ENCODE data around the gene PDS5A.
A peak's percentile ranks its signal among the peaks of the same experiment; 100 is the strongest.
"Not testable (repeated sequence)": the region's sequence is repeated elsewhere in the genome, so short reads cannot be mapped to it uniquely, and the experiment has no call there.

Gene PDS5A

DNA sequence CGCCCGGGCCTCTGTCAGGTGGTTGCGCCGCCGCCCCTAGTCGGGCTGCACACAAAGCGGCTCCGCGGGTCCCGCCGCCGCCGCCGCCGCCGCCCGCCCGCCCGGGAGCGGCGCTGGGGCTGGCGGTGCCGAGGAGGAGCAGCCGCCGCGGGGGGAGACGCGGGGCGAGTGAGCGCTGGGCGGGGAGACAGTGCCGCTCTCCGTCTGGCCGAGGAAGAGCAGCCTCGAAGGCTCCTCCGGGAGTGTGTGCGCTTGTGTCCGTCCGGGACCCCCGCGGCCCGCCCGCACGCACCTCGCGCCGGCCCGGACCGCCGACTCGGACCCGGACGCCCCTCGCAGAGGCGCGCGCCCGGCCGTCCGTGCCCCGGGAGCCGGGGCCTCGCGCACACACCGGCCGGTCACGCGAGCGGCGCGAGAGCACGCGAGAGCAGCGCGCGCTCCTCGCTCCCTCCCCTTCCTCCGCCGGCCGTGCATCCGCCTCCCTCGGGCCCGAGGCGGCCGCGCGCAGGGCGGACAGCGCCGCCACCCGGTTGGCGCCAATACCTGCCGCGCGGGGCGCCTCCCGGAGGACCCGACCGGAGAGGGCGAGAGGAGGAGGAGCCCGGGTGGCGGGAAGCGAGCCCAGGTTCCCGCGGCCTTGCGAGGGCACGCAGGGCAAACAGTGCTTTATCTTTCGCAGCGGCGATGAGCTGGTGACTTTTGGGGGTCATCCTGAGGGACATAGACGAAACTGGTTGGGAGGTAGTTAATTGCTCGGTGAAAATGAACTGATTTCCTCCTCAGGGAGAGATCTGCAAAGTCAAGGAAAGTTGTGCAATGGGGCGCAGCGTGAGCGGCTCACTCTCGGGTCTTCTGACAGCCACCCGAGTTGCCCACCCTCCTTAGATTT, at the start of gene PDS5A:
TSS of gene PDS5A (minus strand) at position 423 of the 889 bp plus-strand sequence. CDS start 1,334 bp downstream, outside the sequence.
- peak; percentile 88 for DNase-seq (ENCODE audit: low spot score)

GRCh38 chr4:40024049-40024448, 46.3 kb upstream of the PDS5A start:
- not testable (repeated sequence) for DNase-seq (ENCODE audit: low spot score)

- DNase-seq (ENCODE audit: low spot score), result not testable (repeated sequence)
Observed at GRCh38 chr4:40021116-40021515, 43.4 kb upstream of the PDS5A start.

- no peak for DNase-seq (ENCODE audit: low spot score)
Observed at GRCh38 chr4:40020221-40020620, 42.5 kb upstream of the PDS5A start.

DNA sequence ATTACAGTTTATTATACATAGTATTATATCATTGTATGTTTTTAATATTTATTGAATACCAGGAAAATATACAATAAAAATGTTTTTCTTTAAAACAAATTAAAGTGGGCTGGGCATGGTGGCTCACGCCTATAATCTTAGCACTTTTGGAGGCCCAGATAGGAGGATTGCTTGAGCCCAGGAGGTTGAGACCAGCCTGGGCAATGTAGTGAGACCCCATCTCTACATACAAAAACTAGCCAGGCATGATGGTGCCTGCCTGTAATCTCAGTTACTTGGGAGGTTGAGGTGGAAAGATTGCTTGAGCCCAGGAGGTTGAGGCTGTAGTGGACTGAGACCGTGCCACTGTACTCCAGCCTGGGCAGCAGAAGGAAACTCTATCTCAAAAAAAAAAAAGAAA, 38.3 kb upstream of the PDS5A start:
- no peak for DNase-seq (ENCODE audit: low spot score)

GRCh38 chr4:40003986-40004385, 26.3 kb upstream of the PDS5A start:
- no peak for DNase-seq (ENCODE audit: low spot score)

GRCh38 chr4:40000711-40001110, 23.0 kb upstream of the PDS5A start:
- DNase-seq (ENCODE audit: low spot score), result no peak

GRCh38 chr4:39998659-39999345, 21.1 kb upstream of the PDS5A start:
- no peak for DNase-seq (ENCODE audit: low spot score)

DNA sequence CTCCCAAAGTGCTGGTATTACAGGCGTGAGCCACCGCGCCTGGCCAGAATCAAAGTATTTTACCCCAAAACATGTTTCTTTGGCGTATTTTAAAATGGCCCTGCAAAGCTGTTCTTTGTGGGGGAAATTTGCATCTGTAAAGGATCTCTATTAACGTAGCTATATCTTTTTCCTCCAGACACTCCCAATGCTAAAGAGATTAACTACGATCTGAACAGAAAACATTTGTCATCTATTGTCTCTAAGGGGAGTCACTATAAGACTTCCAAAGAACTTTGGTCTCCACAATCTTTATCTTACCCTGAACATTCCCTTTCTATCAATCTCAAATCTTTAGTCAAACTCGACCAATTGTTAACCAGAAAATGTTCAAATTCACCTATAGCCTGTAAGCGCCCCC, 19.1 kb upstream of the PDS5A start:
- DNase-seq (ENCODE audit: low spot score), result no peak

- no peak for DNase-seq (ENCODE audit: low spot score)
Observed at GRCh38 chr4:39994406-39994805, 16.7 kb upstream of the PDS5A start.

DNA sequence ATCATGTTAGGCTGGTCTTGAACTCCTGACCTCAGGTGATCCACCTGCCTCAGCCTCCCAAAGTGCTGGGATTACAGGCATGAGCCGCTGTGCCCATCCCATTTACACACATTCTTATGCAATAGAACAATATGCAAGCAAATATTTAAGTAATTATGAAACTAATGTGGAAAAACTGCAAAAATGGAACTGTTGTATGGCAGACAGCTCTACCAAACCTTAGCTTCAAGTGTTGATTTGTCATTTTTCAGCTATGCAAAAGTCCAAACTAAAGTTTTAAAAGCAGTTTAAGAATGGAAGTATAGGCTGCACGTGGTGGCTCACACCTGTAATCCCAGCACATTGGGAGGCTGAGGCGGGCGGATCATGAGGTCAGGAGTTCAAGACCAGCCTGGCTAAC, 11.7 kb upstream of the PDS5A start:
- not testable (repeated sequence) for DNase-seq (ENCODE audit: low spot score)

- DNase-seq (ENCODE audit: low spot score), result no peak
Observed at GRCh38 chr4:39987485-39987884, 9.8 kb upstream of the PDS5A start.

DNA sequence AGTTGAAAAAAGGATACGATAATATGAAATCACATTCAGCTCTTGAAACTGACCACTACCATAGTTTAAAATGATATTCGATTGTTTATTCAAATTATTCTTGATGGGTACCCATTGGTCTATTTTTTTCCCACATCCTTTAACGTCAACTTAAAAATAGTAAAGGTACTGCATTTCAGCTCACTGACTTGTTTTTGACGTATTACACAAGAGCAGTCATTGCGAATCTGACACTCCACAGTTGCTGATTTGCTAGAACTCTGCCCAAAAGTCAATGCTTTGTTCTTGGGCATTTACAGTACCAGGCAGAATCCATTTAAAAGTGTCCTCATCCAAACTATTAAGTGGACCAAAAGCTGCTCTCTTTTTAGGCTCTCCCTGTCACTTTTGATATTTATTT, 1.2 kb upstream of the PDS5A start:
- no peak for DNase-seq (ENCODE audit: low spot score)

GRCh38 chr4:39978378-39978775, 666 bp upstream of the PDS5A start:
- no peak for DNase-seq (ENCODE audit: low spot score)

DNA sequence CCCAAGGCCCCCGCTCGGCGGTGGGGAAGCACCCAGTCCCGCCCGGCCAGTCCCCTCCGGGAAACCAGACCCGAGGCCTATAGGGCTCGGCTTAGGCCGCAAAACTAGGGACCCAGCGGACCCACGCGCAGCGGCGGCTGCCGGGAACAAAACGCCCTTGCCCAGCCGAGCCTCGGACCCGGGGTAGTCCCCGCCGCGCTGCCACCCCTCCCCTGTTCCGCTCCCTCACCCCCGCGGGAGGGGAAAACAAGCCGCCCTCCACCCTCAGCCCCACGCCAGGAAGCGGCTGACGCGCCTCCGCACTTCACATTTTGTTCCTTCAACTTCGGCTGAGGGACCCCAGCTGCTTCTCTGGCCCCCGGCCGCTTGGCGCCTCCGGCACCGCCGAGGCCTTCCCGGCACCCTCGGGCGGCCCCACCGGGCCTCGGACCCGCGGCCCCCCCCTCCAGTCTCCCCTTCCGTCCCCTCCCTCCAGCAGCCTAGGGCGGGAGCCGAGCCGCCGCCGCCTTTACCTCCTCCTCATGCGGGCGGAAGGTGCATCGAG, 694 bp downstream of the PDS5A start:
- DNase-seq (ENCODE audit: low spot score), result peak; percentile 40

- DNase-seq (ENCODE audit: low spot score), result peak; percentile 66
Observed at GRCh38 chr4:39976141-39976944, 1.4 kb downstream of the PDS5A start.

DNA sequence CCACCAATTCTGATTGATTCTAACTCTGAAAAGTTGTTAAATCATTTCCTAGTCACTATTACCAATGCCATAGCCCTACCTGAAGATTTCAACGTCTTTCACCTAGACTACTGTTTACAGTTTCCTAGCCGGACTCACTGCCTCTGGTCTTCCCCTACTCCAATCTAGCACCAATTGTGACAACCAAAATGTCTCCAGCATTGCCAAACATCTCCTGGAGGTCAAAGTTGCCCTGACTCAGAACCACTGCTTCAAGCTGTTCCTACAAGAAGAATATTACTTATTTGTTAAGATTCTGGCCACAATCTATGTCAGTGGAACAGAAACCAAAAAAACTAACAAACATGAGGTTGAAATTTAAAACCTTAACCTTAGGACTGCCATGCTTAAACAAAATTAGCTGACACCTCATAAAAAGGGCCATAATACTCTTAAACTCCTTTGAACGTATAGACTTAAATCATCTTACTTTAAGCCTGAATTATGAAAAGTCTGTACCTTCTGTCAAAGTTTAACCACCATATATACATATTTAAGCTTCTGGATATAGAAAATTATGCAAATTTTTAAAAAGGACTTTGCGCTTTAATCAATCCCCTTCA, 2.1 kb downstream of the PDS5A start:
- no peak for DNase-seq (ENCODE audit: low spot score)

DNA sequence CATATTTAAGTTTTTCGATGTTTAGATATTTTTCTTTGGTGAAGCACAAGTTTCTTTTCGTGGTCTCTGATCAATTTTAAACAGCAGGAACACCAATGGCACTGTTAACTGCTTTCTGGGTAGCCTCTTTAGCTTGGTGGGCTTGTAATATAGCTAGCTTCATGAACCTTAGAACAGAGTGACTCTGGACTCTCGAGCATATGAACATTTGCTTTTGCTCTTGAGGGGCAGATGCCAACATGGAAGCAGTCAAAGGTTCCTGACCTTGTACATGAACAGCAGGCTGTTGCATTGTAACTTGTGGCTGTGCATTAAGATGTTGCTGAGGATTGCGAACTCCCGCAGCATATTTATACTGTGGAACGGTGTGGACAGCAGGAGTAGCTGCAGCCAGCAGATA, 4.7 kb downstream of the PDS5A start:
- not testable (repeated sequence) for DNase-seq (ENCODE audit: low spot score)

DNA sequence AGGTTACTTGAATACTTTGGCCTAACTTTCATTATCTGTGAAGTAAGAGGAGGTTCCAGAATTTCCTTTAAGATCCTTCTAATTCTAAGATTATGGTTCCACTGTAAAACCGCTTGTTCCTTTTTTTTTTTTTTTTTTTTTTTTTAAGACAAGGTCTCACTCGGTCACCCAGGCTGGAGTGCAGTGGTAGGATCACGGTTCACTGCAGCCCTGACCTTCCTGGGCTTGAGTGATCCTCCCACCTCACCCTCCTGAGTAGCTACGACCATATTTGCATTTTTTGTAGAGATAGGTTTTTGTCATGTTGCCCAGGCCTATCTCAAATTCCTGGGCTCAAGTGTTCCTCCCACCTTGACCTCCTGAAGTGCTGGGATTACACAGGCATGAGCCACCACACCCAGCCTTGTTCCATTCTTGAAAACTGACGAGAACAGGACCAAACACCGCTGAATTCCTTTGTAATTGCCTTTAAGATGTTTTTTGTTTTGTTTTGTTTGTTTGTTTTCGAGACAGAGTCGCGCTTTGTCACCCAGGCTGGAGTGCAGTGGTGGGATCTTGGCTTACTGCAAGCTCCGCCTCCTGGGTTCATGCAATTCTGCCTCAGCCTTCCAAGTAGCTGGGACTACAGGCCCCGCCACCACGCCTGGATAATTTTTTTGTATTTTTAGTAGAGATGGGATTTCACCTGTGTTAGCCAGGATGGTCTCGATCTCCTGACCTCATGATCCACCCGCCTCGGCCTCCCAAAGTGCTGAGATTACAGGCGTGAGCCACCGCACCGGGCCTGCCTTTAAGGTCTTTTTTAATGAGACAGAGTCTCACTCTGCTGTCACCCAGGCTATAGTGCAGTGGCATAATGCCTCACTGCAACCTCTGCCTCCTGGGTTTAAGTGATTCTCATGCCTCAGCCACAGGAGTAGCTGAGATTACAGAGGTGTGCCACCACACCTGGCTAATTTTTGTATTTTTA, 6.8 kb downstream of the PDS5A start:
- DNase-seq (ENCODE audit: low spot score), result no peak

DNA sequence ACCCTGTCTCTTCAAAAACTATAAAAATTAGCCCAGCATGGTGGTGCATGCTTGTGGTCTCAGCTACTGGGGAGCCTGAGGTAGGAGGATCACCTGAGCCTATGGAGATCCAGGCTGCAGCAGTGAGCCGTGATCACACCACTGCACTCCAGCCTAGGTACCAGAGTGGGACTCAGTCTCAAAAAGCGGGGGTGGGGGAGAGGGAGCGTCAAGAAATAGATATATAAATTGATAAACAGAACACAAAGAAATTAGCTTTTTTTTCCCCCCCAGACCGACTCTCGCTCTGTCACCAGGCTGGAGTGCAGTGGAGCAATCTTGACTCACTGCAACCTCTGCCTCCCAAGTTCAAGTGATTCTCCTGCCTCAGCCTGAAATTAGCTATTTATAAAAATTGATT, 14.1 kb downstream of the PDS5A start:
- no peak for DNase-seq (ENCODE audit: low spot score)
